OCI-LY3 (cell line): ENCODE data around the gene HSPA2.

Experiments used
- EZH2phosphoT487 ChIP-seq: fragments of 200-600 bp; shearing (Covaris generic); IDR thresholded peaks from 2 replicates; pipeline ENCODE4 v1.6.1; 2018; ENCODE audit warnings: antibody characterized with exemption, mixed run types, low read depth
- TF ChIP-seq, protein P1 (sequence below): fragments of 200-600, 300-600 bp; sonication (generic); IDR thresholded peaks from 2 replicates; pipeline ENCODE4 v1.5.1; 2014; ENCODE audit warnings: antibody characterized with exemption, low read length, low read depth

DNA sequence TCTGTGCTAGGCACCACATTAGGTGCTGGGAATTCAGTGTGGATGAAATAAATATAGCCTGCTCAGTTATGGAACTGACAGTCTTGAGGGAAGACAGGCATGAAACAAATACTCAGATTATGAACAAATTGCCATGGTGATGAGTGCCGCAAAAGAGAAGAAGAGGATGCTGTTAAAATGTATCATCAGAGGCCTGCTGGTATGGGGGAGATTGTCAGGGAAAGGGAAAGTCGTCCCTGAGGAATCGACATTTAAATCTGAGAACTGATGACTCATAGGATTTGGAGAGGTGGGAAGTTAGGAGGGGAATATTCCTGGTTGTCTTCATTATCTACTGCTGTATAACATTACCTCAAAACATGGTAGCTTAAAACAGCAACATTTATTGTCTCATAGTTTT is 51.3 kb downstream of the HSPA2 start:
- TF ChIP-seq, protein P1, sequence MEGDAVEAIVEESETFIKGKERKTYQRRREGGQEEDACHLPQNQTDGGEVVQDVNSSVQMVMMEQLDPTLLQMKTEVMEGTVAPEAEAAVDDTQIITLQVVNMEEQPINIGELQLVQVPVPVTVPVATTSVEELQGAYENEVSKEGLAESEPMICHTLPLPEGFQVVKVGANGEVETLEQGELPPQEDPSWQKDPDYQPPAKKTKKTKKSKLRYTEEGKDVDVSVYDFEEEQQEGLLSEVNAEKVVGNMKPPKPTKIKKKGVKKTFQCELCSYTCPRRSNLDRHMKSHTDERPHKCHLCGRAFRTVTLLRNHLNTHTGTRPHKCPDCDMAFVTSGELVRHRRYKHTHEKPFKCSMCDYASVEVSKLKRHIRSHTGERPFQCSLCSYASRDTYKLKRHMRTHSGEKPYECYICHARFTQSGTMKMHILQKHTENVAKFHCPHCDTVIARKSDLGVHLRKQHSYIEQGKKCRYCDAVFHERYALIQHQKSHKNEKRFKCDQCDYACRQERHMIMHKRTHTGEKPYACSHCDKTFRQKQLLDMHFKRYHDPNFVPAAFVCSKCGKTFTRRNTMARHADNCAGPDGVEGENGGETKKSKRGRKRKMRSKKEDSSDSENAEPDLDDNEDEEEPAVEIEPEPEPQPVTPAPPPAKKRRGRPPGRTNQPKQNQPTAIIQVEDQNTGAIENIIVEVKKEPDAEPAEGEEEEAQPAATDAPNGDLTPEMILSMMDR: no peak
- TF ChIP-seq EZH2phosphoT487: no peak
